HEK293 (cell line): ENCODE results near the gene ITGA11.

ENCODE experiments used
- CTCF ChIA-PET: fragments of 350-600 bp; formaldehyde crosslinking; extraction: SDS; loops from one replicate; lab custom pipeline; 2021; ENCODE audit warnings: antibody characterized with exemption; lab: Yijun Ruan, JAX
- POLR2A ChIA-PET: fragments of 300-600 bp; formaldehyde crosslinking; extraction: SDS; loops from one replicate; lab custom pipeline; 2020; ENCODE audit warnings: antibody characterized with exemption, inconsistent platforms; lab: Yijun Ruan, JAX
- H3K27ac ChIP-seq: fragments of 200-500 bp; sonication (Bioruptor generic); 2 replicates; pipeline ENCODE4 v1.5.1; 2014; ENCODE audit warnings: low read depth, low read length, control low read depth, inconsistent platforms; ENCODE audit errors: extremely low read depth
- H3K36me3 ChIP-seq, 2 experiments: fragments of 200-500 bp in 1 of 2; sonication (Bioruptor generic) in 1 of 2; 1 replicate in 1 of 2; 2 replicates in 1 of 2; pipeline ENCODE4 v1.5.1; 2014 to 2017; ENCODE audit warnings: inconsistent platforms in 2 of 2, low read length in 2 of 2; ENCODE audit not compliant: control insufficient read depth in 2 of 2, insufficient read depth in 1 of 2
- H3K4me1 ChIP-seq: fragments of 200-500 bp; sonication (Bioruptor generic); 2 replicates; pipeline ENCODE4 v1.5.1; 2014; ENCODE audit warnings: mild to moderate bottlenecking, low read length, inconsistent platforms; ENCODE audit not compliant: control insufficient read depth, insufficient read depth
- H3K4me3 ChIP-seq: 2 replicates; pipeline ENCODE4 v1.5.1; 2011; ENCODE audit warnings: low read depth, mild to moderate bottlenecking, control low read depth, low read length, moderate library complexity
- H3K9me3 ChIP-seq: fragments of 200-500 bp; sonication (Bioruptor generic); 2 replicates; pipeline ENCODE4 v1.5.1; 2014; ENCODE audit warnings: low read depth, low read length, inconsistent platforms; ENCODE audit not compliant: control insufficient read depth, insufficient read depth
- KLF7 ChIP-seq: fragments of 450-650 bp; formaldehyde crosslinking; IDR thresholded peaks from 2 replicates; pipeline ENCODE4 v1.5.1; 2016; ENCODE audit warnings: missing biosample characterization, missing genetic modification characterization, borderline replicate concordance
- MEIS1 ChIP-seq: sonication (generic); formaldehyde crosslinking; IDR thresholded peaks from 2 replicates; pipeline ENCODE4 v1.8.1; 2022; ENCODE audit warnings: missing genetic modification reagents, mild to moderate bottlenecking, borderline replicate concordance
- REPIN1 ChIP-seq: fragments of 450-650 bp; formaldehyde crosslinking; IDR thresholded peaks from 2 replicates; pipeline ENCODE4 v1.5.1; 2017; ENCODE audit warnings: missing biosample characterization, missing genetic modification characterization, low read depth
- ZBTB17 ChIP-seq: fragments of 450-650 bp; formaldehyde crosslinking; IDR thresholded peaks from 2 replicates; pipeline ENCODE4 v1.5.1; 2016; ENCODE audit warnings: missing biosample characterization, missing genetic modification characterization
- ZNF132 ChIP-seq: fragments of 450-650 bp; formaldehyde crosslinking; IDR thresholded peaks from 2 replicates; pipeline ENCODE4 v1.5.1; 2017; ENCODE audit warnings: missing biosample characterization, missing genetic modification characterization, borderline replicate concordance
- ZNF157 ChIP-seq: fragments of 450-650 bp; formaldehyde crosslinking; IDR thresholded peaks from 2 replicates; pipeline ENCODE4 v1.5.1; 2016; ENCODE audit warnings: missing biosample characterization, missing genetic modification characterization
- ZNF354C ChIP-seq: fragments of 450-650 bp; formaldehyde crosslinking; IDR thresholded peaks from 2 replicates; pipeline ENCODE4 v1.5.1; 2016; ENCODE audit warnings: missing biosample characterization, missing genetic modification characterization, low read depth, borderline replicate concordance
- ZNF391 ChIP-seq: fragments of 450-650 bp; formaldehyde crosslinking; IDR thresholded peaks from 2 replicates; pipeline ENCODE4 v1.5.1; 2016; ENCODE audit warnings: low read depth, missing biosample characterization, missing genetic modification characterization, borderline replicate concordance
- ZNF600 ChIP-seq: fragments of 450-650 bp; formaldehyde crosslinking; IDR thresholded peaks from 2 replicates; pipeline ENCODE4 v1.5.1; 2016; ENCODE audit warnings: missing biosample characterization, missing genetic modification characterization
- ZNF76 ChIP-seq: fragments of 450-650 bp; formaldehyde crosslinking; IDR thresholded peaks from 2 replicates; pipeline ENCODE4; 2016; ENCODE audit warnings: low read depth, missing biosample characterization, missing genetic modification characterization, borderline replicate concordance
- ZXDB ChIP-seq: fragments of 450-650 bp; formaldehyde crosslinking; IDR thresholded peaks from 2 replicates; pipeline ENCODE4 v1.5.1; 2016; ENCODE audit warnings: missing biosample characterization, missing genetic modification characterization
- TF ChIP-seq, protein P1 (sequence below): fragments of 450-650 bp; formaldehyde crosslinking; conservative IDR thresholded peaks from 2 replicates; pipeline ENCODE4 v1.5.1; 2016; ENCODE audit warnings: low read depth, missing biosample characterization, missing genetic modification characterization
- TF ChIP-seq, protein P2 (sequence below): fragments of 450-650 bp; formaldehyde crosslinking; IDR thresholded peaks from 2 replicates; pipeline ENCODE4 v1.5.1; 2016; ENCODE audit warnings: missing biosample characterization, missing genetic modification characterization

ITGA11 gene

DNA sequence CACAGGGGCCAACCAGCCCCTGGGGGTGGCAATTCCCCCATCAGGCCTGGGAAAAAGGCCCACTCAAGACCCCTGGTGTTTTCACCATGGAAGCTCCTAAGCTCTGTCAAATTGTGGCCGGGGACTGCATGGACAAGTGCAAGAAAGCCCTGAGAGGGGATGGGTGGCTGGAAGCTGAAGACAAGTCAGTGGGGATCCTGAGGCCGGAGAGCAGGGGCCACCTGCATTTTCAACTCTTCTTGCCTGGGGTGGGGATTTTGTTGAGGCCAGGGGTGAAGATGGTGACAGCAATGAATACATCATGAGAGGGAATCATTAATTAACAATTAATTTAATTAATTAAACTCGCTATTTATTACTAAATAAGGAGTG lies 120.5 kb downstream of the ITGA11 start:
- TF ChIP-seq REPIN1 (tag by site-specific recombination) (no peak), ZXDB (0 out of 2 replicates have a peak, but pooled peaks have one; percentile 35)
- ChIA-PET CTCF (interaction anchor here (0.6 to 2.1 kb wide), 4 partner anchors 8 to 243 kb away, joined by 3 to 12 read pairs (median 4); no protein-coding TSS in a partner anchor), POLR2A (no interaction called here)
- Histone ChIP-seq H3K36me3 (no peaks in the 10 kb centered on the region), H3K4me3 (no peak overlapping the region), H3K27ac (no peak overlapping the region), H3K4me1 (no peaks in the 10 kb centered on the region), H3K9me3 (no peaks in the 10 kb centered on the region)

DNA sequence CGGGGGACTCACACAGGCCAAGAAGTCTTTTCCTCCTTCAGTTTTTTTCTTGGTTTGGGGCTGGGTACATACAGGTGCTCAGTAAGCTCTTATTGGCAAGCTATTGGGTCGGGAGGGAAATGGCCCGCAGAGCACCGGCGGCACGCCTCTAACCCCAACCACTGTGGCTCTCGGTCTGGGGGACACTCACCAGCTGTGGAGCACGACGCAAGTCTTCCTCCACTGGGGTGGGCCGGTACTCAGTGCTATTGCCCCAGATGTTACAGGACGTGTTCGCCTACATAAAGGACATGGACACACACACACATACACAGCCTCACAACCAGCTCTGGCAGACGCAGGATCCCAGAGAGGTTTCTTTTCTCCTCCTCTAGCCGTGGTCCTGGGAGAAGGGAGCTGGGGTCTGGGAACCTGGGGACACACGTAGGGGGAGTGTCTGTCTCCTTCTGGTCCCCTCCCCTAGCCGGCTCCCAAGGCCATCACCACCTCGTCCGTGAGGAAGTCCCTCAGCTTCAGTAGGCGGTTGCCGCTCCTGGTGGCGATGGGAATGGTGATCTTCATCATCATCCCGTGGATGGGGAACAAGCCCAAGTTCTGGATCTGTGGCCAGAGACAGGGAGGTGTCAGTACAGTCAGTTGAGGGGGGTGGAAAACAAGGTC lies 121.0 kb downstream of the ITGA11 start:
- no peaks in the 10 kb centered on the region for H3K4me1 ChIP-seq
- no peaks in the 10 kb centered on the region for H3K36me3 ChIP-seq
- no peak overlapping the region for H3K4me3 ChIP-seq
- POLR2A ChIA-PET, result no interaction called here
- H3K27ac ChIP-seq, result no peak overlapping the region
- TF ChIP-seq ZNF132 (tag by site-specific recombination), result no peak
- no peak for TF ChIP-seq ZNF354C (tag by site-specific recombination)
- TF ChIP-seq ZNF391 (tag by site-specific recombination), result no peak
- no peak for TF ChIP-seq KLF7
- no peak for TF ChIP-seq MEIS1 (CRISPR knock-in tag)
- TF ChIP-seq ZBTB17 (tag by site-specific recombination), result no peak
- TF ChIP-seq ZNF157 (tag by site-specific recombination), result no peak
- no peak for TF ChIP-seq ZNF76
- TF ChIP-seq, protein P1, sequence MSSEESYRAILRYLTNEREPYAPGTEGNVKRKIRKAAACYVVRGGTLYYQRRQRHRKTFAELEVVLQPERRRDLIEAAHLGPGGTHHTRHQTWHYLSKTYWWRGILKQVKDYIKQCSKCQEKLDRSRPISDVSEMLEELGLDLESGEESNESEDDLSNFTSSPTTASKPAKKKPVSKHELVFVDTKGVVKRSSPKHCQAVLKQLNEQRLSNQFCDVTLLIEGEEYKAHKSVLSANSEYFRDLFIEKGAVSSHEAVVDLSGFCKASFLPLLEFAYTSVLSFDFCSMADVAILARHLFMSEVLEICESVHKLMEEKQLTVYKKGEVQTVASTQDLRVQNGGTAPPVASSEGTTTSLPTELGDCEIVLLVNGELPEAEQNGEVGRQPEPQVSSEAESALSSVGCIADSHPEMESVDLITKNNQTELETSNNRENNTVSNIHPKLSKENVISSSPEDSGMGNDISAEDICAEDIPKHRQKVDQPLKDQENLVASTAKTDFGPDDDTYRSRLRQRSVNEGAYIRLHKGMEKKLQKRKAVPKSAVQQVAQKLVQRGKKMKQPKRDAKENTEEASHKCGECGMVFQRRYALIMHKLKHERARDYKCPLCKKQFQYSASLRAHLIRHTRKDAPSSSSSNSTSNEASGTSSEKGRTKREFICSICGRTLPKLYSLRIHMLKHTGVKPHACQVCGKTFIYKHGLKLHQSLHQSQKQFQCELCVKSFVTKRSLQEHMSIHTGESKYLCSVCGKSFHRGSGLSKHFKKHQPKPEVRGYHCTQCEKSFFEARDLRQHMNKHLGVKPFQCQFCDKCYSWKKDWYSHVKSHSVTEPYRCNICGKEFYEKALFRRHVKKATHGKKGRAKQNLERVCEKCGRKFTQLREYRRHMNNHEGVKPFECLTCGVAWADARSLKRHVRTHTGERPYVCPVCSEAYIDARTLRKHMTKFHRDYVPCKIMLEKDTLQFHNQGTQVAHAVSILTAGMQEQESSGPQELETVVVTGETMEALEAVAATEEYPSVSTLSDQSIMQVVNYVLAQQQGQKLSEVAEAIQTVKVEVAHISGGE (tag by site-specific recombination), result no peak
- TF ChIP-seq, all 188 proteins: peak for 0
- no peaks in the 10 kb centered on the region for H3K9me3 ChIP-seq
- CTCF ChIA-PET, result interaction anchor here (0.6 to 2.9 kb wide), 5 partner anchors 9 to 244 kb away, joined by 3 to 12 read pairs (median 4); no protein-coding TSS in a partner anchor

DNA sequence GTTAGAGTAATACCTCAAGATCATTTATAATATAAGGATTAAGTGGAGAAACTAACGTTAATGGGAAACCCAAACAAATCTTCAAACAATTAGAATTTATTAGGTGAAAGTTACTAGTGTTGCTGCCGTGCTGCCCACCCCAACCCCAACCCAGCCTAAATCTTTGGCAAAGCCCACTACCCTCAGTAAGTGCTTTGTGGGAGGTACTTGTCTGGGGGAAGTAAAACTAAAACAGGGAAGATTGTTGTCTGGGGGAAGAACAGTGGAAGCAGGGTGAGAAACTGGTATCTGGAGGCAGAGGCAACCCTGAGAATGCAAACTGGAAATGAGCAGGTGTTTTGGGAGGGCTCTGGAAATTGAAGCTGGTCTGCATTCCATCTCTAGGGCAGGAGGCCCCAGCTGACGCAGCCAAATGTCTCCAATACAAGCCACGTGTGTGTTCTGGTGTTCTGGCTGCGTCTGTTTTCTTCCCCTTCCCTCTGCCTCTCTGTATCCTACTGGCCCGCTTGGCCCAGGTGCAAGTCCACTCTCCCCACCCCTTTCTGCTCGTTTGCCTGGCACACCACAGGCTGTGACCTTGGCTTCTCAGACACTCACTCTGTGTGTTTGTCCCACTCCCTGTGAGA lies 121.7 kb downstream of the ITGA11 start:
- TF ChIP-seq ZNF600, result 0 out of 2 replicates have a peak, but pooled peaks have one; percentile 15
- TF ChIP-seq, protein P2, sequence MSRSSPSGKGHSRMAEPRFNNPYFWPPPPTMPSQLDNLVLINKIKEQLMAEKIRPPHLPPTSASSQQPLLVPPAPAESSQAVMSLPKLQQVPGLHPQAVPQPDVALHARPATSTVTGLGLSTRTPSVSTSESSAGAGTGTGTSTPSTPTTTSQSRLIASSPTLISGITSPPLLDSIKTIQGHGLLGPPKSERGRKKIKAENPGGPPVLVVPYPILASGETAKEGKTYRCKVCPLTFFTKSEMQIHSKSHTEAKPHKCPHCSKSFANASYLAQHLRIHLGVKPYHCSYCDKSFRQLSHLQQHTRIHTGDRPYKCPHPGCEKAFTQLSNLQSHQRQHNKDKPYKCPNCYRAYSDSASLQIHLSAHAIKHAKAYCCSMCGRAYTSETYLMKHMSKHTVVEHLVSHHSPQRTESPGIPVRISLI (tag by site-specific recombination), result no peak
- Histone ChIP-seq H3K36me3 (no peaks in the 10 kb centered on the region), H3K27ac (no peak overlapping the region), H3K4me1 (no peaks in the 10 kb centered on the region), H3K4me3 (no peak overlapping the region), H3K9me3 (no peaks in the 10 kb centered on the region)
- ChIA-PET POLR2A (no interaction called here), CTCF (interaction anchor here (0.9 to 2.9 kb wide), 4 partner anchors 9 to 244 kb away, joined by 3 to 12 read pairs (median 6); no protein-coding TSS in a partner anchor)
